ENCODE data around the gene ETV1. TPM values are rescaled to one million over a fixed set of nuclear protein-coding genes. Genes with fewer than 3 reads are reported as not detected.

The ETV1 gene
- total and polyA plus RNA-seq, 9 donors: 9.4 to 22.2 (median 15.8) TPM

GRCh38 chr7:14009453-14010418, 20.3 kb upstream of the ETV1 start:
- WGBS (ENCODE audit: insufficient coverage): 83% methylated on average over 1 of the region's 10 CpGs
- Histone ChIP-seq H3K4me3 (ENCODE audit: low read length) (no peak overlapping the region), H3K36me3 (ENCODE audit: control insufficient read depth, insufficient read depth, low read length) (no peaks in the 10 kb centered on the region), H3K9me3 (replicated peaks; ENCODE audit: control insufficient read depth, low read depth, low read length) (no peaks in the 10 kb centered on the region), H3K27me3 (ENCODE audit: control insufficient read depth, insufficient read depth, low read length) (no peaks in the 10 kb centered on the region), H3K4me1 (ENCODE audit: control insufficient read depth, insufficient read depth, low read length) (no peaks in the 10 kb centered on the region), H3K27ac (ENCODE audit: low read length) (no peak overlapping the region)
- DNase-seq: no peak

GRCh38 chr7:14001139-14001538, 11.7 kb upstream of the ETV1 start:
- Histone ChIP-seq H3K4me3 (ENCODE audit: low read length) (no peak overlapping the region), H3K27ac (ENCODE audit: low read length) (no peak overlapping the region), H3K4me1 (ENCODE audit: control insufficient read depth, insufficient read depth, low read length) (no peaks in the 10 kb centered on the region), H3K27me3 (ENCODE audit: control insufficient read depth, insufficient read depth, low read length) (no peaks in the 10 kb centered on the region), H3K36me3 (ENCODE audit: control insufficient read depth, insufficient read depth, low read length) (no peaks in the 10 kb centered on the region), H3K9me3 (replicated peaks; ENCODE audit: control insufficient read depth, low read depth, low read length) (no peaks in the 10 kb centered on the region)
- no peak for DNase-seq
- no CpG with 5 or more reads among the region's 3 CpGs for WGBS (ENCODE audit: insufficient coverage)

GRCh38 chr7:14000247-14000646, 10.8 kb upstream of the ETV1 start:
- H3K36me3 ChIP-seq (ENCODE audit: control insufficient read depth, insufficient read depth, low read length): no peaks in the 10 kb centered on the region
- no CpG with 5 or more reads among the region's 1 CpG for WGBS (ENCODE audit: insufficient coverage)

GRCh38 chr7:13998866-13999265, 9.4 kb upstream of the ETV1 start:
- WGBS (ENCODE audit: insufficient coverage): 46% methylated on average over 4 of the region's 5 CpGs

More at GRCh38 chr7:14000247-14000646, 10.8 kb upstream of the ETV1 start:
- no peak for DNase-seq
- H3K4me1 ChIP-seq (ENCODE audit: control insufficient read depth, insufficient read depth, low read length): no peaks in the 10 kb centered on the region
- no peak overlapping the region for H3K4me3 ChIP-seq (ENCODE audit: low read length)
- no peaks in the 10 kb centered on the region for H3K9me3 ChIP-seq (replicated peaks; ENCODE audit: control insufficient read depth, low read depth, low read length)
- H3K27me3 ChIP-seq (ENCODE audit: control insufficient read depth, insufficient read depth, low read length): no peaks in the 10 kb centered on the region
- no peak overlapping the region for H3K27ac ChIP-seq (ENCODE audit: low read length)

GRCh38 chr7:13992596-13992964, 3.1 kb upstream of the ETV1 start:
- Histone ChIP-seq H3K27ac (ENCODE audit: low read length) (peak overlapping the region; percentile 99), H3K4me1 (ENCODE audit: control insufficient read depth, insufficient read depth, low read length) (peaks cover 10% of the 10 kb centered on the region), H3K27me3 (ENCODE audit: control insufficient read depth, insufficient read depth, low read length) (no peaks in the 10 kb centered on the region), H3K9me3 (replicated peaks; ENCODE audit: control insufficient read depth, low read depth, low read length) (no peaks in the 10 kb centered on the region), H3K4me3 (ENCODE audit: low read length) (peak overlapping the region; percentile 85), H3K36me3 (ENCODE audit: control insufficient read depth, insufficient read depth, low read length) (no peaks in the 10 kb centered on the region)
- WGBS (ENCODE audit: insufficient coverage): no CpG with 5 or more reads among the region's 1 CpG
- peak; percentile 80 for DNase-seq

More at GRCh38 chr7:13998866-13999265, 9.4 kb upstream of the ETV1 start:
- Histone ChIP-seq H3K4me3 (ENCODE audit: low read length) (no peak overlapping the region), H3K9me3 (replicated peaks; ENCODE audit: control insufficient read depth, low read depth, low read length) (no peaks in the 10 kb centered on the region), H3K4me1 (ENCODE audit: control insufficient read depth, insufficient read depth, low read length) (no peaks in the 10 kb centered on the region), H3K27ac (ENCODE audit: low read length) (no peak overlapping the region), H3K27me3 (ENCODE audit: control insufficient read depth, insufficient read depth, low read length) (no peaks in the 10 kb centered on the region), H3K36me3 (ENCODE audit: control insufficient read depth, insufficient read depth, low read length) (no peaks in the 10 kb centered on the region)
- no peak for DNase-seq

- Histone ChIP-seq H3K4me3 (ENCODE audit: low read length) (peak overlapping the region; percentile 85), H3K27me3 (ENCODE audit: control insufficient read depth, insufficient read depth, low read length) (no peaks in the 10 kb centered on the region), H3K4me1 (ENCODE audit: control insufficient read depth, insufficient read depth, low read length) (peaks cover 10% of the 10 kb centered on the region), H3K27ac (ENCODE audit: low read length) (peak overlapping the region; percentile 99), H3K9me3 (replicated peaks; ENCODE audit: control insufficient read depth, low read depth, low read length) (no peaks in the 10 kb centered on the region), H3K36me3 (ENCODE audit: control insufficient read depth, insufficient read depth, low read length) (no peaks in the 10 kb centered on the region)
- WGBS (ENCODE audit: insufficient coverage): 40% methylated on average over 4 of the region's 12 CpGs
- peak; percentile 61 for DNase-seq
Observed at GRCh38 chr7:13991791-13992595, 2.5 kb upstream of the ETV1 start.

- H3K9me3 ChIP-seq (replicated peaks; ENCODE audit: control insufficient read depth, low read depth, low read length): no peaks in the 10 kb centered on the region
- H3K4me1 ChIP-seq (ENCODE audit: control insufficient read depth, insufficient read depth, low read length): peaks cover 10% of the 10 kb centered on the region
- H3K27me3 ChIP-seq (ENCODE audit: control insufficient read depth, insufficient read depth, low read length): no peaks in the 10 kb centered on the region
- DNase-seq: peak; percentile 100
- H3K4me3 ChIP-seq (ENCODE audit: low read length): peak overlapping the region; percentile 85
- H3K27ac ChIP-seq (ENCODE audit: low read length): peak overlapping the region; percentile 99
- under 1% methylated on average over 27 of the region's 38 CpGs for WGBS (ENCODE audit: insufficient coverage)
- no peaks in the 10 kb centered on the region for H3K36me3 ChIP-seq (ENCODE audit: control insufficient read depth, insufficient read depth, low read length)
Observed at GRCh38 chr7:13990984-13991790, 1.7 kb upstream of the ETV1 start.

- H3K36me3 ChIP-seq (ENCODE audit: control insufficient read depth, insufficient read depth, low read length): no peaks in the 10 kb centered on the region
- no peaks in the 10 kb centered on the region for H3K27me3 ChIP-seq (ENCODE audit: control insufficient read depth, insufficient read depth, low read length)
- 0% methylated on average over 15 of the region's 24 CpGs for WGBS (ENCODE audit: insufficient coverage)
- H3K27ac ChIP-seq (ENCODE audit: low read length): peak overlapping the region; percentile 99
- peak; percentile 95 for DNase-seq
- peaks cover 10% of the 10 kb centered on the region for H3K4me1 ChIP-seq (ENCODE audit: control insufficient read depth, insufficient read depth, low read length)
- no peaks in the 10 kb centered on the region for H3K9me3 ChIP-seq (replicated peaks; ENCODE audit: control insufficient read depth, low read depth, low read length)
- peak overlapping the region; percentile 85 for H3K4me3 ChIP-seq (ENCODE audit: low read length)
Observed at GRCh38 chr7:13990319-13990983, 985 bp upstream of the ETV1 start.

- H3K4me3 ChIP-seq (ENCODE audit: low read length): peak overlapping the region; percentile 85
- DNase-seq: no peak
- peaks cover 10% of the 10 kb centered on the region for H3K4me1 ChIP-seq (ENCODE audit: control insufficient read depth, insufficient read depth, low read length)
- WGBS (ENCODE audit: insufficient coverage): 0% methylated on average over 5 of the region's 13 CpGs
- no peaks in the 10 kb centered on the region for H3K36me3 ChIP-seq (ENCODE audit: control insufficient read depth, insufficient read depth, low read length)
- H3K27me3 ChIP-seq (ENCODE audit: control insufficient read depth, insufficient read depth, low read length): no peaks in the 10 kb centered on the region
- H3K27ac ChIP-seq (ENCODE audit: low read length): peak overlapping the region; percentile 99
- no peaks in the 10 kb centered on the region for H3K9me3 ChIP-seq (replicated peaks; ENCODE audit: control insufficient read depth, low read depth, low read length)
Observed at GRCh38 chr7:13989949-13990305, 461 bp upstream of the ETV1 start.
